H9 (cell line): Measurements from ENCODE around the gene KSR1. TPM values are rescaled to one million over a fixed set of nuclear protein-coding genes. Genes with fewer than 3 reads are reported as not detected.

Source experiments
- DNase-seq: peaks from one replicate; pipeline ENCODE4 v3.0.0-alpha.2; 2017
- H2AFZ ChIP-seq: one replicate; pipeline ENCODE4 v1.6.1; 2013; ENCODE audit warnings: mild to moderate bottlenecking, low read length, control low read depth, moderate library complexity
- H2AK5ac ChIP-seq: 2 replicates; pipeline ENCODE4 v1.6.1; 2013; ENCODE audit warnings: low read length, control low read depth, mixed read lengths; ENCODE audit not compliant: insufficient read length
- H2BK120ac ChIP-seq: one replicate; pipeline ENCODE4 v1.6.1; 2013; ENCODE audit warnings: low read depth, mild to moderate bottlenecking, low read length, control low read depth, inconsistent platforms; ENCODE audit not compliant: poor library complexity, severe bottlenecking
- H2BK12ac ChIP-seq: 2 replicates; pipeline ENCODE4 v1.6.1; 2013; ENCODE audit warnings: low read length, control low read depth, mixed read lengths, low read depth; ENCODE audit not compliant: insufficient read length
- H2BK15ac ChIP-seq: 2 replicates; pipeline ENCODE4 v1.6.1; 2013; ENCODE audit warnings: low read depth, low read length, control low read depth
- H2BK20ac ChIP-seq: one replicate; pipeline ENCODE4 v1.6.1; 2013; ENCODE audit warnings: low read depth, mild to moderate bottlenecking, low read length, control low read depth, inconsistent platforms; ENCODE audit not compliant: poor library complexity, severe bottlenecking
- H2BK5ac ChIP-seq: 2 replicates; pipeline ENCODE4 v1.6.1; 2013; ENCODE audit warnings: low read length, control low read depth, mixed read lengths; ENCODE audit not compliant: insufficient read length
- H3K14ac ChIP-seq: 2 replicates; pipeline ENCODE4 v1.6.1; 2013; ENCODE audit warnings: low read length, control low read depth; ENCODE audit not compliant: insufficient read depth
- H3K18ac ChIP-seq: 2 replicates; pipeline ENCODE4 v1.6.1; 2013; ENCODE audit warnings: low read depth, mild to moderate bottlenecking, mixed read lengths, low read length, control low read depth; ENCODE audit not compliant: insufficient read length
- H3K23ac ChIP-seq: 2 replicates; pipeline ENCODE4 v1.6.1; 2013; ENCODE audit warnings: low read length, control low read depth, mixed read lengths, low read depth; ENCODE audit not compliant: insufficient read length
- H3K23me2 ChIP-seq: 2 replicates; pipeline ENCODE4 v1.6.1; 2013; ENCODE audit warnings: low read depth, mild to moderate bottlenecking, mixed read lengths, low read length, control low read depth; ENCODE audit not compliant: insufficient read length, poor library complexity, severe bottlenecking
- H3K27ac ChIP-seq: 2 replicates; pipeline ENCODE4 v1.5.1; 2013; ENCODE audit warnings: low read length, control low read depth, mixed read lengths, low read depth; ENCODE audit not compliant: insufficient read length
- H3K27me3 ChIP-seq: 2 replicates; pipeline ENCODE4 v1.6.1; 2013; ENCODE audit warnings: low read length, control low read depth, inconsistent platforms; ENCODE audit not compliant: insufficient read depth
- H3K4ac ChIP-seq: 2 replicates; pipeline ENCODE4 v1.6.1; 2013; ENCODE audit warnings: low read depth, mild to moderate bottlenecking, control low read depth, inconsistent platforms, low read length, moderate library complexity
- H3K4me1 ChIP-seq: 2 replicates; pipeline ENCODE4 v1.6.1; 2013; ENCODE audit warnings: low read length, control low read depth, inconsistent platforms; ENCODE audit not compliant: insufficient read depth
- H3K4me2 ChIP-seq: 2 replicates; pipeline ENCODE4 v1.6.1; 2013; ENCODE audit warnings: low read length, control low read depth, mixed read lengths; ENCODE audit not compliant: insufficient read length, insufficient read depth
- H3K56ac ChIP-seq: 2 replicates; pipeline ENCODE4 v1.6.1; 2013; ENCODE audit warnings: low read depth, mild to moderate bottlenecking, mixed read lengths, low read length, control low read depth; ENCODE audit not compliant: insufficient read length
- H3K79me1 ChIP-seq: 2 replicates; pipeline ENCODE4 v1.6.1; 2013; ENCODE audit warnings: low read depth, mild to moderate bottlenecking, moderate library complexity, low read length, control low read depth, inconsistent platforms; ENCODE audit not compliant: insufficient read depth, poor library complexity, severe bottlenecking
- H3K79me2 ChIP-seq: 2 replicates; pipeline ENCODE4 v1.6.1; 2013; ENCODE audit warnings: low read length, control low read depth, inconsistent platforms; ENCODE audit not compliant: insufficient read depth
- H3K9ac ChIP-seq: 2 replicates; pipeline ENCODE4 v1.6.1; 2013; ENCODE audit warnings: low read length, control low read depth, mixed read lengths; ENCODE audit not compliant: insufficient read length; ENCODE audit errors: extremely low read depth
- H3K9me3 ChIP-seq: one replicate; pipeline ENCODE4 v1.6.1; 2013; ENCODE audit warnings: low read depth, low read length, inconsistent platforms; ENCODE audit not compliant: control insufficient read depth
- H3T11ph ChIP-seq: one replicate; pipeline ENCODE4 v1.6.1; 2013; ENCODE audit warnings: mild to moderate bottlenecking, low read length, control low read depth, inconsistent platforms
- H4K20me1 ChIP-seq: one replicate; pipeline ENCODE4 v1.6.1; 2013; ENCODE audit not compliant: control insufficient read depth, insufficient read length, insufficient read depth
- H4K5ac ChIP-seq: 2 replicates; pipeline ENCODE4 v1.6.1; 2013; ENCODE audit warnings: low read depth, mild to moderate bottlenecking, mixed read lengths, low read length, control low read depth; ENCODE audit not compliant: insufficient read length
- H4K8ac ChIP-seq: replicated peaks from 2 replicates; pipeline ENCODE4 v1.6.1; 2013; ENCODE audit warnings: low read length, control low read depth, mixed read lengths, low read depth; ENCODE audit not compliant: insufficient read length
- H4K91ac ChIP-seq: 2 replicates; pipeline ENCODE4 v1.6.1; 2013; ENCODE audit warnings: low read depth, mild to moderate bottlenecking, moderate library complexity, mixed read lengths, low read length, control low read depth; ENCODE audit not compliant: insufficient read length
- H3K27ac Mint-ChIP-seq, 3 experiments: 2 replicates in 2 of 3; 3 replicates in 1 of 3; pipeline ENCODE4 v1.8.0; 2020 to 2021; ENCODE audit warnings: mixed read lengths in 3 of 3, mild to moderate bottlenecking in 1 of 3, moderate library complexity in 1 of 3
- H3K27me3 Mint-ChIP-seq: 2 replicates; pipeline ENCODE4 v1.8.0; 2021; ENCODE audit warnings: low read depth, mild to moderate bottlenecking, moderate library complexity, mixed read lengths
- H3K36me3 Mint-ChIP-seq, 3 experiments: 2 replicates in 2 of 3; 3 replicates in 1 of 3; pipeline ENCODE4 v1.8.0; 2020 to 2021; ENCODE audit warnings: low read depth in 3 of 3, mixed read lengths in 3 of 3; ENCODE audit not compliant: insufficient read depth in 1 of 3
- H3K4me1 Mint-ChIP-seq, 2 experiments: 2 replicates each; pipeline ENCODE4 v1.8.0; 2020; ENCODE audit warnings: mixed read lengths in 2 of 2
- H3K4me3 Mint-ChIP-seq, 2 experiments: 2 replicates in 1 of 2; 3 replicates in 1 of 2; pipeline ENCODE4 v1.8.0; 2020 to 2021; ENCODE audit warnings: mild to moderate bottlenecking in 2 of 2, mixed read lengths in 2 of 2, moderate library complexity in 1 of 2
- H3K9me3 Mint-ChIP-seq, 2 experiments: 2 replicates in 1 of 2; 3 replicates in 1 of 2; pipeline ENCODE4 v1.8.0; 2020; ENCODE audit warnings: mild to moderate bottlenecking in 2 of 2, mixed read lengths in 2 of 2, moderate library complexity in 1 of 2
- WGBS: extraction: QIAGEN DNeasy Blood & Tissue Kit; methylation state at CpG from one replicate; pipeline ENCODE4 v1.1.7; 2013; ENCODE audit warnings: missing lambda C conversion rate, low lambda C conversion rate, mixed read lengths; ENCODE audit not compliant: insufficient read length; ENCODE audit errors: extremely low coverage; 5-methylcytosine and 5-hydroxymethylcytosine counted together
- total RNA-seq: library from RNA; stranded (reverse); gene quantifications from 2 replicates; pipeline ENCODE4 v1.2.1, GENCODE V29; 2021
- TF ChIP-seq, protein P1 (sequence below): fragments of 200-600 bp; sonication (generic); conservative IDR thresholded peaks from 3 replicates; pipeline ENCODE4 v1.8.0; 2021; ENCODE audit warnings: antibody characterized with exemption, mild to moderate bottlenecking

KSR1 gene
- total RNA-seq, 1 experiment from 2014 or later: 44.9 TPM

GRCh38 chr17:27520491-27521185, 64.4 kb downstream of the KSR1 start:
- H3K4me1 ChIP-seq: peaks cover 22% of the 10 kb centered on the region; the same call in 1 of the 2 replicates
- no peak overlapping the region for H3K4ac ChIP-seq
- no peak for DNase-seq
- H2BK5ac ChIP-seq: no peak overlapping the region
- no peak overlapping the region for H2BK15ac ChIP-seq
- no peak overlapping the region for H3K27ac ChIP-seq
- 0 out of 5 replicates have a peak overlapping the region, but pooled peaks of 1 of the 2 experiments have one; percentile 7 for H3K4me3 Mint-ChIP-seq
- H3K9me3 Mint-ChIP-seq: no peaks in the 10 kb centered on the region
- H2BK20ac ChIP-seq: no peak overlapping the region
- no peak overlapping the region for H3K23ac ChIP-seq
- H2BK120ac ChIP-seq: no peak overlapping the region
- 0 out of 7 replicates have a peak, but pooled peaks cover 0 to 1% (median 0%) of the 10 kb centered on the region in 3 experiments for H3K36me3 Mint-ChIP-seq
- no peak overlapping the region for H3K4me2 ChIP-seq
- peaks cover 7% of the 10 kb centered on the region; the same call in 1 of the 2 replicates for H3K79me2 ChIP-seq
- peak overlapping the region in 1 of 3 experiments; percentile 48; a peak in 2 of 7 replicates for H3K27ac Mint-ChIP-seq
- peaks cover 74 to 78% of the 10 kb centered on the region in 2 experiments for H3K4me1 Mint-ChIP-seq
- no peak overlapping the region for H3K56ac ChIP-seq
- H3K9me3 ChIP-seq: no peaks in the 10 kb centered on the region
- no peaks in the 10 kb centered on the region for H3K79me1 ChIP-seq
- H4K20me1 ChIP-seq: no peaks in the 10 kb centered on the region
- WGBS: no CpG with 5 or more reads among the region's 16 CpGs
- TF ChIP-seq, protein P1, sequence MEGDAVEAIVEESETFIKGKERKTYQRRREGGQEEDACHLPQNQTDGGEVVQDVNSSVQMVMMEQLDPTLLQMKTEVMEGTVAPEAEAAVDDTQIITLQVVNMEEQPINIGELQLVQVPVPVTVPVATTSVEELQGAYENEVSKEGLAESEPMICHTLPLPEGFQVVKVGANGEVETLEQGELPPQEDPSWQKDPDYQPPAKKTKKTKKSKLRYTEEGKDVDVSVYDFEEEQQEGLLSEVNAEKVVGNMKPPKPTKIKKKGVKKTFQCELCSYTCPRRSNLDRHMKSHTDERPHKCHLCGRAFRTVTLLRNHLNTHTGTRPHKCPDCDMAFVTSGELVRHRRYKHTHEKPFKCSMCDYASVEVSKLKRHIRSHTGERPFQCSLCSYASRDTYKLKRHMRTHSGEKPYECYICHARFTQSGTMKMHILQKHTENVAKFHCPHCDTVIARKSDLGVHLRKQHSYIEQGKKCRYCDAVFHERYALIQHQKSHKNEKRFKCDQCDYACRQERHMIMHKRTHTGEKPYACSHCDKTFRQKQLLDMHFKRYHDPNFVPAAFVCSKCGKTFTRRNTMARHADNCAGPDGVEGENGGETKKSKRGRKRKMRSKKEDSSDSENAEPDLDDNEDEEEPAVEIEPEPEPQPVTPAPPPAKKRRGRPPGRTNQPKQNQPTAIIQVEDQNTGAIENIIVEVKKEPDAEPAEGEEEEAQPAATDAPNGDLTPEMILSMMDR: no peak
- no peak overlapping the region for H3K9ac ChIP-seq
- no peak overlapping the region for H2AFZ ChIP-seq
- no peak overlapping the region for H4K8ac ChIP-seq
- H3K23me2 ChIP-seq: no peaks in the 10 kb centered on the region
- no peak overlapping the region for H3K18ac ChIP-seq
- H2AK5ac ChIP-seq: no peak overlapping the region
- H2BK12ac ChIP-seq: no peak overlapping the region
- H3K27me3 ChIP-seq: no peaks in the 10 kb centered on the region
- H3K14ac ChIP-seq: peak overlapping the region; percentile 53; the same call in 1 of the 2 replicates
- no peak overlapping the region for H4K5ac ChIP-seq
- H3T11ph ChIP-seq: no peak overlapping the region
- no peak overlapping the region for H4K91ac ChIP-seq
- H3K27me3 Mint-ChIP-seq: no peaks in the 10 kb centered on the region
